ENCODE measurements around the gene EP400. TPM values are rescaled to one million over a fixed set of nuclear protein-coding genes. Genes with fewer than 3 reads are reported as not detected.

The EP400 gene
- total and polyA plus RNA-seq, 2 of the 13 experiments (the other 11 are each of a cell fraction or from before 2014, with no cell fraction given): 4.9 to 5.0 TPM

- in situ Hi-C loops (cut with HindIII; ENCODE audit: extremely low pct_ligation_motif_present, low pct_unique_long_range_greater_than_20kb) (no loop called here), intact Hi-C loops (cut with micrococcal nuclease; ENCODE audit: unreplicated experiment) (loop anchor here (10.0 kb wide), 1 partner anchor 85 kb away; no protein-coding TSS in a partner anchor)
- ATAC-seq (no peak; the same call in 1 of the 3 replicates), FAIRE-seq (no peak), DNase-seq (ENCODE audit: low spot score) (no peak)
- CTCF ChIA-PET (ENCODE audit: low intra/inter-chr PET ratio, low total read pairs): no interaction called here
- no peaks in the 10 kb centered on the region for H3K4me1 ChIP-seq (ENCODE audit: insufficient read depth, low read length)
- 63% methylated on average over 8 of the region's 37 CpGs for WGBS (ENCODE audit: low lambda C conversion rate)
- H3K27ac ChIP-seq (ENCODE audit: extremely low read length, insufficient read depth, low read length): no peak overlapping the region
- no peaks in the 10 kb centered on the region for H4K20me1 ChIP-seq (ENCODE audit: insufficient read depth, low read length)
- no peak overlapping the region for H3K4me3 ChIP-seq (replicated peaks in 1 of 3; ENCODE audit: insufficient read depth in 1 of 3, low read depth in 2 of 3, low read length in 3 of 3)
- POLR2A ChIA-PET: no interaction called here
- H3K27me3 ChIP-seq (ENCODE audit: control insufficient read depth in 1 of 2, insufficient read depth in 2 of 2, low read length in 2 of 2): no peaks in the 10 kb centered on the region
- no peak overlapping the region for H2AFZ ChIP-seq (ENCODE audit: low read length)
- no TSS peak for BruUV-seq (replicated peaks)
- no peaks in the 10 kb centered on the region for H3K79me2 ChIP-seq (ENCODE audit: insufficient read depth, low read length)
- no peak overlapping the region for H3K9ac ChIP-seq (ENCODE audit: insufficient read depth, low read depth, low read length)
- no peaks in the 10 kb centered on the region for H3K9me3 ChIP-seq (ENCODE audit: low read length)
- no peak overlapping the region for H3K4me2 ChIP-seq (ENCODE audit: low read depth, low read length)
- peaks cover 9 to 30% of the 10 kb centered on the region in 2 experiments; a peak in 4 of 5 replicates for H3K36me3 ChIP-seq (replicated peaks in 1 of 2; ENCODE audit: control insufficient read depth in 1 of 2, insufficient read depth in 2 of 2, low read length in 2 of 2)
- TF ChIP-seq RFX1 (IDR thresholded peaks at IDR 0.05) (no peak), ZBTB3 (CRISPR knock-in tag; IDR thresholded peaks at IDR 0.05; ENCODE audit: borderline replicate concordance, low read depth) (no peak), ZSCAN12 (CRISPR knock-in tag; IDR thresholded peaks at IDR 0.05) (no peak), AGO2 (optimal IDR thresholded peaks at IDR 0.05; ENCODE audit: low read depth, low read length) (peak; percentile 85), ZBTB14 (CRISPR knock-in tag; IDR thresholded peaks at IDR 0.05) (no peak), KLF12 (CRISPR knock-in tag; IDR thresholded peaks at IDR 0.05; ENCODE audit: borderline replicate concordance) (no peak), LRRFIP1 (CRISPR knock-in tag; conservative IDR thresholded peaks at IDR 0.05) (no peak), ZNF83 (CRISPR knock-in tag; IDR thresholded peaks at IDR 0.05; ENCODE audit: borderline replicate concordance) (no peak), GLI4 (CRISPR knock-in tag; IDR thresholded peaks at IDR 0.05; ENCODE audit: borderline replicate concordance) (no peak), ZNF577 (CRISPR knock-in tag; IDR thresholded peaks at IDR 0.05; ENCODE audit: borderline replicate concordance, low read depth) (no peak), POLR2A (IDR thresholded peaks at IDR 0.05; ENCODE audit: insufficient read depth in 1 of 2, low read depth in 2 of 2, low read length in 2 of 2) (peak in 1 of 2 experiments; percentile 43; a peak in 1 of 4 replicates), ATF5 (CRISPR knock-in tag; IDR thresholded peaks at IDR 0.05; ENCODE audit: low read depth) (no peak), ATF3 (CRISPR knock-in tag; IDR thresholded peaks at IDR 0.05) (no peak), PBX3 (CRISPR knock-in tag; IDR thresholded peaks at IDR 0.05; ENCODE audit: borderline replicate concordance) (no peak), ZFP91 (CRISPR knock-in tag; IDR thresholded peaks at IDR 0.05; ENCODE audit: borderline replicate concordance) (no peak), ZNF674 (CRISPR knock-in tag; IDR thresholded peaks at IDR 0.05; ENCODE audit: low read depth) (no peak)
Observed at GRCh38 chr12:131919366-131920156, 30.2 kb upstream of the EP400 start.
